NB4 (cell line): ENCODE data around the gene MYO7B.

ENCODE experiments used
- DNase-seq: peaks from one replicate; pipeline ENCODE4 v3.0.0; 2010; ENCODE audit warnings: low read depth
- H3K4me3 ChIP-seq: one replicate; pipeline ENCODE4 v1.5.1; 2011; ENCODE audit warnings: mild to moderate bottlenecking, low read depth, low read length, moderate library complexity
- MYC ChIP-seq: IDR thresholded peaks from 2 replicates; pipeline ENCODE4 v1.6.1; 2011; ENCODE audit warnings: low read depth, low read length
- POLR2A ChIP-seq: IDR thresholded peaks from 2 replicates; pipeline ENCODE4 v1.6.1; 2011; ENCODE audit warnings: mild to moderate bottlenecking; ENCODE audit not compliant: insufficient read length; ENCODE audit errors: extremely low read depth
- TF ChIP-seq, protein P1 (sequence below): IDR thresholded peaks from one replicate; pipeline ENCODE4 v1.5.1; 2012; ENCODE audit warnings: low read depth, low read length
- TF ChIP-seq, protein P2 (sequence below): IDR thresholded peaks from 2 replicates; pipeline ENCODE4 v1.6.1; 2011; ENCODE audit warnings: low read depth, low read length

Gene MYO7B

DNA sequence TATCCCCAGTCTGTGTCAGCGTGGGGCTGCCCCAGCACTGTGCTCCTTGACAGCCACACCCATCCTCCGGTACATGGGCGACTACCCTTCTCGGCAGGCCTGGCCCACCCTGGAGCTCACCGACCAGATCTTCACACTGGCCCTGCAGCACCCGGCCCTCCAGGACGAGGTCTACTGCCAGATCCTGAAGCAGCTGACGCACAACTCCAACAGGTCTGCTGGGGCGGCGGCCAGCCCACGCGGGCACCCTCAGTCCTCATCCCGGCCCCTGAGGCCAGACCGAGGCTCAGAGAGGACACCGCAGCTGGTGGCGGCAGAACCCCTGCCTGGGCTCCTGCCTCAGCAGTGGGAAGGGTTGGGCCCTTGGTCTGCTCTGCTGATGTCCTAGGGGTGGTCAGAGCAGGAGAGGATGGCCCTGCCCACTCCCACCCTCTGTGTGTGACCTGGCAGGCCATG, 96.1 kb downstream of the MYO7B start:
- TF ChIP-seq MYC = no peak
- TF ChIP-seq, protein P1, sequence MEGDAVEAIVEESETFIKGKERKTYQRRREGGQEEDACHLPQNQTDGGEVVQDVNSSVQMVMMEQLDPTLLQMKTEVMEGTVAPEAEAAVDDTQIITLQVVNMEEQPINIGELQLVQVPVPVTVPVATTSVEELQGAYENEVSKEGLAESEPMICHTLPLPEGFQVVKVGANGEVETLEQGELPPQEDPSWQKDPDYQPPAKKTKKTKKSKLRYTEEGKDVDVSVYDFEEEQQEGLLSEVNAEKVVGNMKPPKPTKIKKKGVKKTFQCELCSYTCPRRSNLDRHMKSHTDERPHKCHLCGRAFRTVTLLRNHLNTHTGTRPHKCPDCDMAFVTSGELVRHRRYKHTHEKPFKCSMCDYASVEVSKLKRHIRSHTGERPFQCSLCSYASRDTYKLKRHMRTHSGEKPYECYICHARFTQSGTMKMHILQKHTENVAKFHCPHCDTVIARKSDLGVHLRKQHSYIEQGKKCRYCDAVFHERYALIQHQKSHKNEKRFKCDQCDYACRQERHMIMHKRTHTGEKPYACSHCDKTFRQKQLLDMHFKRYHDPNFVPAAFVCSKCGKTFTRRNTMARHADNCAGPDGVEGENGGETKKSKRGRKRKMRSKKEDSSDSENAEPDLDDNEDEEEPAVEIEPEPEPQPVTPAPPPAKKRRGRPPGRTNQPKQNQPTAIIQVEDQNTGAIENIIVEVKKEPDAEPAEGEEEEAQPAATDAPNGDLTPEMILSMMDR = no peak
- TF ChIP-seq POLR2A = no peak
- DNase-seq = no peak
- H3K4me3 ChIP-seq = no peak overlapping the region

DNA sequence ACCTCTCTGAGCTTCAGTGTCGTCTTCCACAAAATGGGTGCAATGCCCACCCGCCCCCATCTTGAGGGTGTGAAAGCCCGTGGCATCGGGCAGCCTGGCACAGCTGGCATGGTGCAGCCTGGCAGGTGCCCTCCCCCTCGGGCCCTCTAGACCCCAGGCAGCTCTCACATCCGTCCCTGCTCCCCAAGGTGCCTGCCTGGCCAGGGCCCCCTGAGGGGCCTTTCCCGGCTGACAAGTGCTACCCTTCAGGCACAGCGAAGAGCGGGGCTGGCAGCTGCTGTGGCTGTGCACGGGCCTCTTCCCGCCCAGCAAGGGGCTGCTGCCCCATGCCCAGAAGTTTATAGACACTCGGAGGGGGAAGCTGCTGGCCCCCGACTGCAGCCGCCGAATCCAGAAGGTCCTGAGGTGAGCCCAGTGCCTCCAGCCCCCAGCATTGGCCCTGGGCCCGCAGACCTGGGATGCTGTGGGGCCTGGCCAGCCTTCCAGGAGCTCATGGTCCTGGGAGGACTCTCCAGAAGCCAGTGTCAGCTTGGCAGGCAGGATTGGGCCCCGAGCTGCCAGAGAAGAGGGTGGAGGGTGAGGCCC, 96.6 kb downstream of the MYO7B start:
- TF ChIP-seq MYC (no peak), POLR2A (no peak)
- TF ChIP-seq, protein P1 = no peak
- TF ChIP-seq, protein P2, sequence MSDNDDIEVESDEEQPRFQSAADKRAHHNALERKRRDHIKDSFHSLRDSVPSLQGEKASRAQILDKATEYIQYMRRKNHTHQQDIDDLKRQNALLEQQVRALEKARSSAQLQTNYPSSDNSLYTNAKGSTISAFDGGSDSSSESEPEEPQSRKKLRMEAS = no peak
- H3K4me3 ChIP-seq = no peak overlapping the region
- DNase-seq = no peak

DNA sequence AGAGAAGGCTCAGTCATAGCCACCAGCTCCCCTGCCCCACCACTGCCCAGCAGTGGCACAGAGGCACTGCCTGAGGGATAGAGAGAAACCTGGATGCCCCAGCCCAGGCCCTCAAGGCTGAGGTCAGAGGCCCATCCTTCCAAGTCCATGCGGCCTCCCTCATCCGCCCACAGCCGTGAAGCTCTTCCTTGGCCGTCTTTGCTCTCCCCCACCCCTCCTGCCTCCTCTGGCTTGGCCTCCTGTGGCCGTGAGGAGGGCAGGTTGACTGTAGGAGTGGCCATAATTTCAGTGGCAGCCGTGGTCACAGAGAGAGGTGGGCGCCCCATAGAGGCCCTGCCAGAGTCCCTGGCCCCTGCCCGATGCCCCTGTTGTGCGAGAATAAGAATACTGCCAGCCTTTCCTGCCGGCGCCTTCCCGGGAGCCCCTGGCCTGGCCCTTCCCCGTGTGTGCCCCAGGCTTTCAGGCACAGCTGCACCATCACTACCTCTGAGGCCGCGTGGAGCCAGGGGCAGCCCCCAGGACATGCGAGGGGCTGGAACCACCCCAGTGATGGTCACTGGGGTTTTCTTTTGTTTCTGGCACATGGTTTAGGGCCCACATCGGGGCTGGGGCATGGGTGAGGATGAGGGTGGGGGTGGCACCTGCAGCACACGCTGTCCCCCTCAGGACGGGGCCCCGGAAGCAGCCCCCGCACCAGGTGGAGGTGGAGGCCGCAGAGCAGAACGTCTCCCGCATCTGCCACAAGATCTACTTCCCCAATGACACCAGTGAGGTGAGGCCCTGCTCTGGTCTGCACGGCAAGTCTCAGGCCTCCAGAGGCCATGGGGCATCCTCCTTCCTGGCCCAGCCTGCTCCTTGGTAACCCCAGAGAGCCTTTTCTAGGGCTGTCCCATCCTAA, 97.4 kb downstream of the MYO7B start:
- DNase-seq = no peak
- H3K4me3 ChIP-seq = no peak overlapping the region
- TF ChIP-seq, protein P2 = no peak
- TF ChIP-seq MYC = no peak
- no peak for TF ChIP-seq POLR2A
- TF ChIP-seq, protein P1 = no peak

DNA sequence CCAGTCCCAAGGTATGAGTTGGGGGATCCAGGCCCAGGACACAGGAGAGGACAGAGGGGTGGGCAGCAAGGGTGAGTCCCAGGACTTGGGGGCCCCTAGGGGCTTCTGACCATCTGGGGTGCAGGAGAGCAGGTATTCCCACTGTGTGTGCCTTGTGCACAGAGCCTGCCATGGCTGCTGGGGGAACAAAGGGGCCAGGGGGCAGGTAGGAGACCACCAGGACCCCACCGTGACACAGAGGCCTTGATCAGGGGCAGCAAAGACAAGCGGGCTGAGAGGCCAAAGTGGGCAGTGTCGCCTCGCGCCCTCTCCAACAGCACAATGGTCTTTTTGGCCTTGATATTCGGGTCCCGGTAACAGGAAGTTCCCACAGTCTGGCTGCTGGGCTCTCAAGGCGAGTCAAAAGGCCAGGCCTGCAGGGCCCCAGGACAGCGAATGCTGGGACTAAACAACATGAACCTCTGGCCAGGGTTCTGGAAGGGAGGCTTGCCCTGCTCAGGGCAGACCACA, 98.1 kb downstream of the MYO7B start:
- H3K4me3 ChIP-seq = no peak overlapping the region
- DNase-seq = no peak
- TF ChIP-seq POLR2A (no peak), MYC (no peak)
- TF ChIP-seq, protein P1 = no peak
- TF ChIP-seq, protein P2 = no peak

DNA sequence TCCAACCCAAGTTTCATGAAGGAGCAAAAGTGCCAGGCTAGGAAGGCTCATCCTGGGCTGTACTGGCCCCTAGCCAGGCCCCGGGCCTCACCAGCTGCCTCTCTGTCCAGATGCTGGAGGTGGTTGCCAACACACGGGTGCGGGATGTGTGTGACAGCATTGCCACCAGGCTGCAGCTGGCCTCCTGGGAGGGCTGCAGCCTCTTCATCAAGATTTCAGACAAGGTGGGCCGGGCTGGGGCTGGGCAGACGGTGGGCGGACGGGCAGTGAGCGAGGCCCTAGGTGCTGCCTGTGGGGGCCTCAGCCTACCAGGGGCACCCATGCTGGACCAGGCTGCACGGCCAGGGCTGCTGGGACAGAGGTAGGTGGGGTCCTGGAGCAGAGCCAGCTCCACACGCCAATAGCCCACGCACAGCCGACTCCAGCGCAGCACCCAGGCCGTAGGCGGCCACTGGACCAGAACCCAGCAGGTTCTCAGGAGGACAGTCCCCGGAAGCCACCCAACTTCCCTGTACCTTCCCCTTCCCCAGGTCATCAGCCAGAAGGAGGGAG, 98.7 kb downstream of the MYO7B start:
- DNase-seq = no peak
- no peak overlapping the region for H3K4me3 ChIP-seq
- TF ChIP-seq POLR2A = no peak
